NCI-H510A (cell line): ENCODE measurements around the gene TWIST2.

Source experiments
- DNase-seq: peaks from one replicate; lab custom pipeline; 2025; lab: John Stamatoyannopoulos, UW

Gene TWIST2

GRCh38 chr2:238856713-238857567 lies 9.1 kb downstream of the TWIST2 start:
- DNase-seq, result no peak

GRCh38 chr2:238857959-238858358 lies 10.1 kb downstream of the TWIST2 start:
- DNase-seq, result no peak

- DNase-seq, result no peak
Measured at GRCh38 chr2:238859636-238860347, 11.9 kb downstream of the TWIST2 start.

- no peak for DNase-seq
Measured at GRCh38 chr2:238861013-238861730, 13.3 kb downstream of the TWIST2 start.

GRCh38 chr2:238861766-238862315 lies 14.0 kb downstream of the TWIST2 start:
- DNase-seq, result no peak

GRCh38 chr2:238862701-238863100 lies 14.8 kb downstream of the TWIST2 start:
- no peak for DNase-seq

- no peak for DNase-seq
Measured at GRCh38 chr2:238863231-238863630, 15.3 kb downstream of the TWIST2 start.

GRCh38 chr2:238863749-238864206 lies 15.9 kb downstream of the TWIST2 start:
- no peak for DNase-seq

GRCh38 chr2:238864207-238865014 lies 16.5 kb downstream of the TWIST2 start:
- DNase-seq, result no peak

- no peak for DNase-seq
Measured at GRCh38 chr2:238865015-238865719, 17.3 kb downstream of the TWIST2 start.

GRCh38 chr2:238865744-238866355 lies 18.0 kb downstream of the TWIST2 start:
- DNase-seq, result no peak

GRCh38 chr2:238866656-238867277 lies 18.9 kb downstream of the TWIST2 start:
- no peak for DNase-seq

- no peak for DNase-seq
Measured at GRCh38 chr2:238868067-238868524, 20.2 kb downstream of the TWIST2 start.

- no peak for DNase-seq
Measured at GRCh38 chr2:238868616-238869292, 20.9 kb downstream of the TWIST2 start.

GRCh38 chr2:238869293-238870124 lies 21.6 kb downstream of the TWIST2 start:
- DNase-seq, result no peak

- DNase-seq, result no peak
Measured at GRCh38 chr2:238870261-238870660, 22.4 kb downstream of the TWIST2 start.

- no peak for DNase-seq
Measured at GRCh38 chr2:238872026-238872425, 24.1 kb downstream of the TWIST2 start.
